H1 (cell line): Measurements from ENCODE around the gene ABHD12. TPM values are rescaled to one million over a fixed set of nuclear protein-coding genes. Genes with fewer than 3 reads are reported as not detected.

Source experiments
- EGR1 ChIP-seq: IDR thresholded peaks from 2 replicates; pipeline ENCODE4 v1.6.1; 2011; ENCODE audit warnings: low read depth, low read length, borderline replicate concordance
- SP1 ChIP-seq: IDR thresholded peaks from 2 replicates; pipeline ENCODE4 v1.6.1; 2011; ENCODE audit warnings: low read depth, low read length
- TAF1 ChIP-seq: IDR thresholded peaks from 2 replicates; pipeline ENCODE4 v1.6.1; 2011; ENCODE audit warnings: mild to moderate bottlenecking, low read depth, low read length
- polyA plus RNA-seq, 7 experiments: library from polyadenylated mRNA; depleted of rRNA in 3 of 7; stranded (reverse) in 5 of 7; unstranded in 2 of 7; fragments of >200 nt in 5 of 7; fragments of 200-250 nt in 2 of 7; gene quantifications; 1 replicate in 5 of 7; 2 replicates in 1 of 7; 4 replicates in 1 of 7; pipeline versions ENCODE4 v1.2.1 to v1.2.3, GENCODE V29; 2011 to 2013; ENCODE audit warnings: missing spikeins in 2 of 7, mixed read lengths in 2 of 7
- total RNA-seq: library from RNA; stranded (reverse); fragmentation: NEBNext Ultra II Directional; extraction: Animal tissue kit (Norgen Biotek cat#: 25700); gene quantifications from 2 replicates; pipeline ENCODE4 v1.2.1, GENCODE V29; 2021

ABHD12 gene
- total and polyA plus RNA-seq, 2 of the 8 experiments (the other 6 are each of a cell fraction or from before 2014, with no cell fraction given) = 31.3 to 59.5 TPM

GRCh38 chr20:25407311-25408169, 16.9 kb upstream of the ABHD12 start, which contains the start of gene GINS1 (continued):
- TF ChIP-seq SP1 (peak; percentile 90), EGR1 (no peak), TAF1 (peak; percentile 99)
